ENCODE data around the gene RYR2.
A peak's percentile ranks its signal among the peaks of the same experiment; 100 is the strongest.

The RYR2 gene

DNA sequence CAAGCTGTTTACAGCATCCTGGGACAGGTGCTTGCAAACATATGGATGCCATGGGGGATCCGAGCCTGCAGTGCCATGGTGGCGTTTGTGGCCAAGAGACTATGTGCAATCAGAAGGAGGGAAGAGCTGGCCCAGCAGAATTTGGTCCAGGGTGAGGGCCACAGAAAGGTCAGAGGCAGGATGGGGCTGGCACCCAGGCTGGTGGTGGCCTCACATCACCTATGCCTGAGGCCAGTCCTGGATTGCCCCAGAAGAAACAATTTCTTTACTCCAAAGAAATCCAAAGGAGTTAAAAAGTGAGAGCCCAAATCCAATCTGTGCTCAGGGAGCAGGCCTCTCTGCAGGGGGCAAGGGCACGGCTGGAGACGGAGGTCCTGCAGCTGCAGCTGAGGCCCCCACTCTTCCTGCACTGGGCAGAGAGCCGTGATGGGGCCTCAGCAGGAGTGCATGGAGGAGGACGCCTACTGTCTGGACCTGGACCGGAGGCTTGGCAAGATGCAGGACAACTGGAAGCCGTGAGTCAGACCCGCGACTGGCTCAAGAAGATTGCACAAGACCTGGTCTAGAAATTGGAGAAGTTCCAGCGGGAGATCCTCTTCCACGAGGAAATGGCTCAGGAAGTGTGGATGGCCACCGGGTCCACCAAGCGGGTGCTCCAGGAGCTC lies 163.5 kb downstream of the RYR2 start:
- DNase-seq = peak; percentile 42

DNA sequence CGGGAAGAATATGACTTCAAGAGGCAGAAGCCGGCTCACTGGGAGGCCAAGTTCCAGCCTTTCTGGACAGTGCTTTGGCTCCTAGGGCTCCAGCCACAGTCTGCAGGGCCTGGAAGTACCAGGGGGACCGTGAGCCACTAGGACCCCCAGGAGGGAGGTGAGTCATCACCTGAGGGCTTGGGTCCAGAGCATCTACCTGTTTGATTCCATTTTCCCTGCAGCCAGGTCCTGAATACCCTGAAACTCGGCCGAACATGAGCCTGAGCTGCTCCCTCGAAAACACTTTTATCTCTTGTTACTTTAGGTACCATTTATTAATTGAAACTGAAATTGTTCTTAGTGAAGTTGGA lies 164.1 kb downstream of the RYR2 start:
- DNase-seq = no peak

DNA sequence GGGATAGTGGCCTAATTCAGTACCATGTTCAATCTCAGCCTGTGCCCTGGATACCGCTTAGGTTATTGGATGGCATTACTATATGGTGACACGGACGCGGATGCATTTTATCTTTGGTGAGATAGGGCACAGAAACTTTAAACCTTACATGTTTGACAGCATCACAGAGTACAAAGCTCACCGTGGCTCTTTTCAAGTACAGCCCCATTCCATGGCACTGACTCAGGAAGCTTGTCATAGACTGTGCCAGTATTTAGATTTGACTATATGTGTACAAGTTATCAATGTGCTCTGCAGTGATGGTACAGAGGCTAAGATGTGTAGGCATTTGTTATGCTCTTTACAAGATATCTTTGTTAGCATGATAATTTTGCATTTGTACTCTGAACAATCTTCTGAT lies 169.0 kb downstream of the RYR2 start:
- no peak for DNase-seq

DNA sequence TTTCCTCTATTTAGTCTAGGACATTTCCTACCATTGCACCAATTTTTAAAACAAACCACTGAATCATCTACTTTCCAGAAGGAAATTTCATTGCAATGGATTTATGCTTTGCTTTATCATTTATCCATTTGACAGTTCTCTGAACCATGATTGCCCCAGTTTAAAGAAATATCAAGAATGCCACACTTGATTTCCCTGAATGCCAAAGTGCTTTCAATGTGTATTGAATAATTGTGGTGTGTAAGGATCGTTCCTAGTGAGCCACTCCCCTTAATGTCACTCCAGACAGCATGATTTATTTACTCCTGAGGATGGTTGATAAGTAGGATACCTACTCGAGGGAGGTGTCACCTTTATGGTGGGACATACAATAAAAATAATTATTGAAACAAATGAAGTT lies 169.6 kb downstream of the RYR2 start:
- no peak for DNase-seq

DNA sequence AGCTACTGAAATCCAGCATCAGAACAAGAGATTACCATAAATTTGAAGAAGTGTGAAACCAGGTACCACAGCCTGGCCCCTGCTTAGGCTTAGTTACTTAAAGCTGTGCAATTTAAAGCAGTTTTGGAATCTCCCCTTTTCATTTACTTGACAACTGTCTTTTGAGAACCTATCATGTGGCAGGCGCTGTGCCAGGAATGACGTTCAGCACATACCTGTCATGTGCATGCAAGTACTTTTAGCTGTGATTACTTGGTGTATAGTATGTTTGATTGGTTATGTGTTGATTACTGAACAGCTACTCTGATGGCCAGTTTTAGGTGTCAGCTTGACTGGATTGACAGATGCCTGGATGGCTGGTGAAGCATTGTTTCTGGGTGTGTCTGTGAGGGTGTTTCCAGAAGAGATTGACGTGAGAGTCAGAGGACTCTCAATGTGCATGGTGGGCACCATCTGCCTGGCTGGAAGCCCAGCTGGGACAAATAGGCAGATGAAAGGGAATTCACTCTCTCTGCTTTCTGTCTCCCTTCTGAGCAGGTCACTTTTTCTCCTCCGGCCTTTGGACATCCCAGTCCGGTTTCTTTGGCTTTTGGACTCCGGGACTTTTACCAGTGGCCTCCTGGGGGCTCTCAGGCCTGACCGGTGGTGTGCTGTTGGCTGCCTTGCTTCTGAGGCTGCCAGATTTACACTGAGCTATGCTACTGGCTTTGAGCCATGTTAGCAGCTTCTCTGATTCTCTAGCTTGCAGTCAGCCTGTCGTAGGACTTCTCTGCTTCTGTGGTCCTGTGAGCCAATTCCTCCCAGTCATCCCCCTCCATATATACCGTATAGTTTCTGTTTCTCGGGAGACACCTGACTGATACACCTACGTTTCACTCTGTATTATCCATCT lies 178.0 kb downstream of the RYR2 start:
- DNase-seq = no peak

DNA sequence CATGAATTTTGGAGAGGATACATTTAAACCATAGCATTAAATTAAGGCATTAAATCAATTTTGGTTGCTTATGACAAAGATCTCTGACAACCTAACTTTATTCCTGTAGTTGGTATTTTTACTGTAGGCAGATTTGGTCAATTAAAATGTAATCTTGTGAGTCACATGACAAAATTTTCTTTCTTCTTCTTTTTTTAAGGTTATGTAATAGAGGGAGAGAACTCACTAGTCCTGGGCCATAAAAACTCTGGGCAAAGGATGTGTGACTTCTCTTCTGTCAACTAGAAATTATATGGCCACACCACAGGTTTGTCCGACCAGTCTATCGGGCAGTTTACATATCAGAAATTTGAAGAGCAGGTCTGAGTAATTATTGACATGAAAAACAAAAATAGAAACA lies 181.4 kb downstream of the RYR2 start:
- no peak for DNase-seq

DNA sequence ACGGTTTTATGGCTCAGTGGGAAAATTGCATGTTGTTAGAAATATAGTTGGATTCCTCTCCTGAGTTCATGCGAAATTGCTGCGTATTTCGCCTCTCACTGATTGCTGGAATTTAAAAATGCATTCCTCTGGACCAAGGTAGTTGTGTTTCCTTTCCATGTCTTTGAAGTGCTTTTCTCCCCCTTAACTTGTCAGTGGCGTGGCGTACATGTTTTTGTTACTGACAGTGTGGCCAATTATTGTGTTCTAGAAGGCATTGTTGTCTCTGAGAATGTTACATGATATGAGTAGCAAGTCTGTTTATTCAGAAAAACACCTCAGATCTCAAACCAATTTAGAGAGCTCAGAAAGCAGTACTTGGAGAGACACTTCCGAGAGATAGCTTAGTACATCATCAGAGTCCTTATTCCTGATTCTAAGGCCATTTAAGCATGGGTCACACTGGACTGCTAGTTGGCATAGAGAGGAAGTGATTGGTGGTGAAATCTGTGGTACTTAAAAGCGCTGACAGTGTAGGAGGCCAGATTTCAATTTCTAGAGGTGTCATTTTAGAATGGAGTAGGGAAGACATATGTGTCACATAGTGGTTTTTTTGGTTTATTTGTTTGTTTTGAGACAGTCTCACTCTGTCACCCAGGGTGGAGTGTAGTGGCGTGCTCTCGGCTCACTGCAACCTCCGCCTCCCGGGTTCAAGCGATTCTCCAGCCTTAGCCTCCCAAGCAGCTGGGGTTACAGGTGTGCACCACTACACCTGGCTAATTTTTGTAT lies 184.4 kb downstream of the RYR2 start:
- DNase-seq = no peak

DNA sequence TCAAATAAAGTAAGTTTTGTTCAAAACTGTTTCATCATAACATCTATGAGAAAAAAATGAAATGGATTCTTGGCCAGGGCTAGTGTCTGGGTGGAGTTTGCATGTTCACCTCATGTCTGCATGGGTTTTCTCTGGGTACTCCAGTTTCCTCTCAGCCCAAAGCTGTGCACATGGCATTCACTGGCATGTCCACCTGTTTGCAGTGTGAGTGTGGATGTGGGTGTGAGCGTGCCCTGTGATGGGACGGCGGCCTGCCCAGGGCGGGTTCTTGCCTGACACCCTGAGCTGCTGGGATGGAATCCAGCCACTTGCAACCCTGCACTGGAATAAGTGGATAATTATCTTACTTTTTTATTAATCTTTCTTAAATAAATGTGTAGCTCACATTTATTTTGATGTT lies 185.5 kb downstream of the RYR2 start:
- no peak for DNase-seq

DNA sequence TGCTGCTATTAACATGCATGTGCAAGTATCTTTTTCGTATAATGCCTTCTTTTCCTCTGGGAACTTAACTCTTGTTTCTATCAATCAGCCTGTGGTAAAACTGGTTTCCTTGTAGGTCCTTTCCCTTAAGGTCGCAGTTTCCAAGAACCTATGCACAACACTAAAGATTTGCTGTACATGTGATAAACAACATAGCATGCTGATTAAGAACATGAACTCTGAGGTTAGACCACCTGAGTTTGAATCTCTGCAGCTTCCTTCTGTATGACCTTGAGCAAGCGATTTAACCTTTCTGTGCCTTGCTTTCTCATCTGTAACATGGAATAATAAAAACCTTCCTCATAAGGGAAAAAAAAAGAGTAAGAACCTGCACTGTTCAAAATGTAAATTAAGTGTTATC lies 186.4 kb downstream of the RYR2 start:
- DNase-seq = no peak

DNA sequence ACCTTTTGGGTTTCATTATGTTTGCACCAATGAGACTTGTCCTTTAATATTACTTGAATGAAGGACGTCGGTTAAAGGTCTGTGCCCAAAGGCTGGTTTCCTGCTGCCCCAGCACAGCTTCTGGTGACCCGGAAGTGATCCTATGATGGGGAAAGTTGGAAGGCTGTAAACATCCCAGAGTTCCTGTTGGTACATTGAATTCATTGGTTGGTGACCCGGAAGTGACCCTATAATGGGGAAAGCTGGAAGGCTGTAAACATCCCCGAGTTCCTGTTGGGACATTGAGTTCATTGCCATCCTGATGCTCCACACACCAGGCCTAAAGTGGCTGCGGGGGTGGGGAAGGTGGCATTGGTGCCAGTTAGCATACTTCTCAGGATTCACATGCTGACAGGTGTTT lies 187.3 kb downstream of the RYR2 start:
- no peak for DNase-seq

DNA sequence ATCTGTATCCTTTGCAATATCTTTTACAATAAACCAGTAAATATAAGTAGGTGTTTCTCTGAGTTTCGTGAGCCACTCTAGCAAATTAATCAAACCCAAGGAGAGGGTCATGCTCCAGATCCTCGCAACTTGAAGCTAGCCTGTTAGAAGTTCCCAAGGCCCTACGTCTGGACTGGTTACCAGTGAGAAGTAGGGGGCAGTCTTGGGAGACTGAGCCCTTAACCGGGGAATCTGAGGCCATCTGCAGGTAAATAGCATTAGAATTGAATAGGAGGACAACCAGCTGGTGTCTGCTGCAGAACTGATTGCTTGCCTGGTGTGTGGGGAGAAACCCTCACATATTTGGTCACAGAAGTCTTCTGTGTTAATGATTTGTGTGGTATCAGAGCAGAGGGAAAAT lies 190.5 kb downstream of the RYR2 start:
- no peak for DNase-seq

DNA sequence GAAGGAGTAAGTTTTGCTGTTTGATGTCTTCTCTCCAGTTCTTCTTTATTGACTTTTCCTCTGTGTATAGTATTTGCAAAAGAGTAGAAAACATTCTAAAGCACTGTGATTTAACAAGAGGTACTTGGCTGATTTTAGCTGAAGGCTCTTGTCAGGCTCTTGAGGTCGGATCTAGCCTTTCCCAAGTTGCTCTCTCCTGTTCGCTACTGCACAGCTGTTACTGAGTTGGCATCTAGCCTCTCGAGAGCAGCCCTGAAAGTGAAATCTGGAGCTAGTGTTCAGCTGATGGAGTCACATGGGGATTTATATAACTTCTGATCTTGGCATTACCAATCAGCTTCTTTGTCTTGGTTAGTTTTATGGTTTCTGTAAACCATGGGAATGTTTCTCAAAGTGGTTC lies 193.1 kb downstream of the RYR2 start:
- no peak for DNase-seq

DNA sequence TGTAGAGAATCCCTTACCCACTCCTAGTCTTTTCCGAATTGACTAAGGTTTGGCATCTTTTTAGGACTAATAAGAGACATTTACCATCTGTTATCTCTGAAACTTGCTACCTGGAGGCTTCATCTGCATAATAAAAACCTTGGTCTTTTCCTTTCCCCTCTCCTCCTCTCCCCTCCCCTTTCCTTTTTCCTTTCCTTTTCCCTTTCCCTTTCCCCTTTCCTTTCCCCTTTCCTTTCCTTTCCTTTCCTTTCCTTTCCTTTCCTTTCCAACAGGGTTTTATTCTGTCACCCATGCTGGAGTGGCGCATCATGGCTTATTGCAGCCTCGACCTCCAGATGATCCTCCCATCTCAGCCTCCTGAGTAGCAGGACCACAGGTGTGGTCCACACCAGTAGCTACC lies 195.7 kb downstream of the RYR2 start:
- no peak for DNase-seq

DNA sequence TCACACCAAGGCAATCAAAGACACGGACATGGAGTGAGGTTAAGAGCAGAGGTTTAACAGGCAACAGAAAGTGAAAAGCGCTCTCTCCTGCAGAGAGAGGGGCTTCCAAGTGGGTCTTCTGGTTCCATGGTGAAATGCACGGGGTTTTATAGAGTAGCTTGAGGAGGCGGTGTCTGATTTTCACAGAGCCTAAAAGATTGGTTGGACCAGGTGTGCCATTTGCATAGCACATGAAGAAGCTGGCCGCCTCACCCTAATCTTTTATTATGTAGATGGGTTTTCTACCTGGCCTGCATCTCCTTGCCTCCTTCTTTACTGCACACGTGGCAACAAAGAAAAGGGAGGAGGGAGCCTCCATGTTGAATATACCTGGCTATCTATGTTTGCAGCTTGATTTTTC lies 197.3 kb downstream of the RYR2 start:
- no peak for DNase-seq

DNA sequence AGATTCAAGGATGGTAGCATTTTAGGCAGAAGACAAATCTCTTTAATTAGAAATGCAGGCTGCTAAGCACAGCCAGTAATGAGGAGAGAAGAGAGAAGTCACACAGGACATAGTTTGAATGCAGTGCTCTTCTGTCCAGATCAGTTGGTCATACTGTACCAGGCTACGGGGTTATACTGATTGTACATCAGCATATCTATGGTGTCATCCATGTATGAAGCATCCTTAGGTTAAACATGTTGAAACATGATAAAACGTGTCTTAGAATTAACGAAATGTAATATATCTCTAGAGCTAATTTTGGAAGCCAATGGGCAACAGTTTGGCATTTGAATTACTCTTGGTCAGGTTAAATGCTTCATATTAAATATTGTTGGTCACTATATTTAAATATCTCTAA lies 199.1 kb downstream of the RYR2 start:
- no peak for DNase-seq

DNA sequence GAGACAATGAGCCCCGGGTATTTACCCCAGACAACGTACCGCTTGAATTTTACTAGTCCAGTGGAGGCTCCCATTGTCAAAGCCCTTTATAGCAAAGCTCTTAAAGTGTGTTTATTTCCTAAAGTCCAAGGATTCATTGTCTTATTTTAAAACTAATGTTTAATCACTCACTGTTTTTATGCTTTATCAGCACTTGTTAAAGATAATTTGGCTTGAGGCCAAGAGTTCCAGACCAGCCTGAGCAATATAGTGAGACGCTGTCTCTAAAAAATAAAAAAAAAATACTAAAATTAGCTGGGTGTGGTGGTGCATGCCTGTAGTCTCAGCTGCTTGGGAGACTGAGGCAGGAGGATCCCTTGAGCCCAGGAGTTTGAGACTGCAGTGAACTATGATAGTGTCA lies 202.8 kb downstream of the RYR2 start:
- no peak for DNase-seq

DNA sequence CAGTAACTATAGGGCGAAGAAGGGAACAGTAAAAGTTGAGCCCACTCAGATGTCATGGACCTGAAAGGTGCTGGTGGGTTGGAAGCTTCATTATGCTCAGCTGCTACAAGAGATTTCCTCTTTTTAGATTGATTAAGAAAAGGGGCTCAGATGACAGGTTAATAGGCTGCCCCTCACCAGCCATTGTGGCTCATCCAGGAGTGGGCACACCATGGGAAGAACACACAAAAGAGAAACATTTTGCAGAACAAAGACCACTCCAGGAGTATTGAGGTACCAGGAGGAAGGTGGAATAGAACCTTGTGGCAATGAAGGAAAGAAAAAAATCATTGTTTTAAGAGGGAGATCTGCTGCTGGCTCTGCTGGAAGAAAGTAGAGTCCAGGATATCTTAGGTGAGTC lies 205.5 kb downstream of the RYR2 start:
- no peak for DNase-seq

DNA sequence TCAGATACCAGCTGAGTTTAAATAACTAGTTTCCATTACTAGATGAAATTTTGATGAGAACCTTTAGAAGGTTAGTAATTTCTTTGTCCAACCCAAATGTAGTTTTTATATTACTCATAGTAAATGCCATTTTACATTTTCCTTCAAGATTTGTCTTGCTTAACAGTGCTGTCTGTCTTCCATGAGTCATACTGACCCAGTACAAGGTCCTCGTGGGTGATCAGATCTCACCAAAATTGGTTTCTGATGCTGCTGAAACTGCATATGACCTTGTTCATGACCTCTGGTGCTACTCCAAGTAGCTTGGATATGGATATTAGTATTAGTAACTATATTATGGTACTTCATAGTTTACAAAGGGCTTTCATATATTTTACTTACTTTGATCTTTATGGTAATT lies 207.1 kb downstream of the RYR2 start:
- DNase-seq = no peak

DNA sequence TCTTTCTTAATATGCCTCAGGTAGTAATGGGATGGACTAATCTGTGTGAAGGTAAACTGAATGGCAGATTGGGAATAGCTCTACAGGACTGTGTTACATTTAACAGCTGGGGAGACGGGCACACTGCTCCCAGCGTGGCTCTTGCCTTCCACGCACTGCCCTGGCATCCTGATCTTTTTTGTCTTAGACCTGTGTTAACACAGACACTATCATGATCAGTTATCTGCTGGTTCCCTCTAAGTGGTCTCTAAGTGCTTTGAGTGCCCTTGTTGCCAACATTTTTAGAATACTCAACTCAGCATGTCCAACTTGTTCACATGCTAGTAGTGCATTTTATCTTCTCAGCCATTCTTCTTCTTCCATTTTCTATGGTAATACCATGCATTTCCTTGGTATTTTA lies 208.1 kb downstream of the RYR2 start:
- DNase-seq = no peak

DNA sequence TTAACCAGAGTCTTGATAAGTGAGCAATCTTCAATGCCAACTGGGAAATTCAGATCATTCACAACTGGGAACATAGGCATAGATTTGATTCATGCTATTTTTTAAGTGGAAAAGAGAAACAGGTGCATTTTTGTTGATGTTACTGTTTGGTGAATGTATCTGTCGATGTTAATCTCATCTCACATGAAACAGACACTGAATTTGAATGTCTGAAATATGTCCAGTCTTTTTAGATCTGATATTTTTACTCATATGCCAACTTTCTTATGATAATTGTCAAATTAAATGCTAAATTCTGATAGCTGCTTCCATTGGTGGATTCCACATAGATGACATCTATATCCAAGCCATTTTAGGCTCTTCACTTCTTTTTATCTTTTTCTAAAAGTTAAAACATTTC lies 213.1 kb downstream of the RYR2 start:
- DNase-seq = no peak

DNA sequence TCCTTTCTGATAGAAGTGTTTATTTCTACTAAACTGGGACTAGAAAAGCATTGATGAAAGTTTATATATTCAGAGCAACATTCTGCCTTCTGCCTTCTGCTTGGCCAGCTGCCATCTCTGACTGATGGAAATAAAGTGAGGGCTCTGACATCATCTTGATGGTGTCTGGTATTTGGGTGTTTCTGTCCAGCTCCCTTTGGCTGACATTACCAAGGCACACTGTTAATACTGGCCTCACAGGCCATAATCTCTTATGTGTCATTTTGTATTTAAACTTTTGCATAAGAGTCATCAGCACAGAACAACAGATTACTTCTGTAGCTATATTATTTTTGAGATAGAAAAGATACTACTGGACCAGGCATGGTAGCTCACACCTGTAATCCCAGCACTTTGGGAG lies 216.9 kb downstream of the RYR2 start:
- DNase-seq = no peak

DNA sequence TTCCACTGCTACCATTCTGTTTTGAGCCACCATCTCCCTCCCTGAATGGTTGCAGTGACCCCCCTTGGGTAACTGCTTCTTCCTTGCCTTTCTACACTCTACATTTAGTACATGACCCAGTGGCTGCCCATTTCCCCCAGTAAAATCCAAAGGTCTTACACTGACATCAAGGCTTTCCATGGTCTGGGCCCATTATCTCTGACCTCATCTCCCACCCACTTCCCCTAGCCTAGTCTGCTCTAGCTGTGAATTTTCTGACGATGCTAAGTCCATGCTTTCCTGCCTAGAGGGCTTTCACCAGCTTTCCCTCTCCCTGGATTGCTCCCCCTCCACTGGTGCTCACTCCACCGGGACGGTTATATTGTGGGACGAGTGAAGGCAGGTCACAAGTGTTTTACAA lies 219.2 kb downstream of the RYR2 start:
- no peak for DNase-seq

DNA sequence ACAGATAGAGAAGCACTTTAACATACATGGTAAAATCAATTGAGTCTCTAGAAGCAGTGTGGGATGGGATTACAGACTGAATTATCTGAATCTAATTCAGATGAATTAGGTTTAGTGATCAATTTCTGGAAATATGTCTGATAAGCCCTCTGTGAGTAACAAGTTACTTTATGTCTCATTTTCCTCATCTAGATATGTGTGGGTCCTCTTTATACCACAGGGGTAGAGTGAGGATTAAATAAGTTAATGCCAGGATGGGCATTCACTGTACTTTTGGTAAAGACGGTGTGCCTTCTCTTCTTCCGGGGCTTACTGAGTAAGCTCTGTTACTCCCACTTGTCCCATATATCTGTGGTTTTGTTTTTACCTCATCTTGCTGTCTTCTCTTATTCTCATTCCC lies 225.8 kb downstream of the RYR2 start:
- no peak for DNase-seq

DNA sequence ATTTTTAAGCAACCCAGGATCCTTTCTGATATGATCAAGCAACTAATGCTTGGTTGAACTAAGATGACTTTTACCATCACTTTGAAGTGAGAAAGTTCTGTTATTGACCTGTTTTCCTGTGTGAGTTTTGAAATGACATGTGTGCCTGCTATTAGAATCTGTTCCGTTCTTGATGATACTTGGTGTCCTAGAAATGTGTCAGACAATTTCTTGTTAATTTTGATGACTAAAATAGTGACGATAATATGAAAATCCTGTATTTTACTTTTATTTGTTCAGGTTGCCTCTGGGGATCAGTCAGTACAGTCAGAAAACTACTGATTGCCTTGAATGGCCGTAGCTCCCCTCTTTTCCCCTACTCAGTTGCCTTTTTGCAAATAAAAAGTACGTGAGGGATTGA lies 228.0 kb downstream of the RYR2 start:
- DNase-seq = no peak

All from T1000 (cell line).